Measurements from ENCODE around the gene SMIM7. TPM values are rescaled to one million over a fixed set of nuclear protein-coding genes. Genes with fewer than 3 reads are reported as not detected.
A peak's percentile ranks its signal among the peaks of the same experiment; 100 is the strongest.

Gene SMIM7
- total RNA-seq, 1 experiment from 2014 or later, result 69.3 TPM

DNA sequence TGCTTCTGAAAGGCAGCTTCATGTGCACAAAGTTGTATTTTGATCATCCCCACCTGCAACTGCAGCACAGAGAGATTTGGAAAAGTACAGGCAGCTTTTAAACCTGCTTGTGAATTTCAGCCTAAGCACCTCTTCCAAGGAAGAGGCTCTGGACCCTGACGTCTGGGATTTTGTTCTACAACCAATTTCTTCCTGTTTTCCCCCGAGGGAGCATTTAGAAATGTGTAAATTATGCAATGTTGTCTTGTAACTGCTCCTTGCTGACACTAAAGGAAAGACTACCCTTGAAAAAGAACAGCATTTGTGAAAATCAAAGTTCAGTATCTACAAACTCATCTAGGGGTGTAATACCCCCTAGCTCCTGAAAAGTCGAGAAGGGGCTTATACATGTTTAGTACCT lies 47.3 kb downstream of the SMIM7 start:
- DNase-seq (ENCODE audit: unreplicated experiment), result peak; percentile 20
- CTCF ChIA-PET, result interaction anchor here (0.6 to 2.7 kb wide), 3 partner anchors 12 to 32 kb away, joined by 3 to 9 read pairs (median 6); no protein-coding TSS in a partner anchor
- POLR2A ChIA-PET, result interaction anchor here (1.2 to 1.5 kb wide), 3 partner anchors 24 to 40 kb away, joined by 3 to 5 read pairs (median 4); partner anchors contain the start of gene SLC35E1
- H3K27me3 Mint-ChIP-seq (ENCODE audit: insufficient read depth, unreplicated experiment), result no peaks in the 10 kb centered on the region
- BruUV-seq (replicated peaks), result no TSS peak
- TF ChIP-seq, protein P1, sequence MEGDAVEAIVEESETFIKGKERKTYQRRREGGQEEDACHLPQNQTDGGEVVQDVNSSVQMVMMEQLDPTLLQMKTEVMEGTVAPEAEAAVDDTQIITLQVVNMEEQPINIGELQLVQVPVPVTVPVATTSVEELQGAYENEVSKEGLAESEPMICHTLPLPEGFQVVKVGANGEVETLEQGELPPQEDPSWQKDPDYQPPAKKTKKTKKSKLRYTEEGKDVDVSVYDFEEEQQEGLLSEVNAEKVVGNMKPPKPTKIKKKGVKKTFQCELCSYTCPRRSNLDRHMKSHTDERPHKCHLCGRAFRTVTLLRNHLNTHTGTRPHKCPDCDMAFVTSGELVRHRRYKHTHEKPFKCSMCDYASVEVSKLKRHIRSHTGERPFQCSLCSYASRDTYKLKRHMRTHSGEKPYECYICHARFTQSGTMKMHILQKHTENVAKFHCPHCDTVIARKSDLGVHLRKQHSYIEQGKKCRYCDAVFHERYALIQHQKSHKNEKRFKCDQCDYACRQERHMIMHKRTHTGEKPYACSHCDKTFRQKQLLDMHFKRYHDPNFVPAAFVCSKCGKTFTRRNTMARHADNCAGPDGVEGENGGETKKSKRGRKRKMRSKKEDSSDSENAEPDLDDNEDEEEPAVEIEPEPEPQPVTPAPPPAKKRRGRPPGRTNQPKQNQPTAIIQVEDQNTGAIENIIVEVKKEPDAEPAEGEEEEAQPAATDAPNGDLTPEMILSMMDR (IDR thresholded peaks at IDR 0.05; ENCODE audit: unreplicated experiment), result no peak
- H3K4me1 Mint-ChIP-seq (ENCODE audit: insufficient read depth, unreplicated experiment), result peaks cover 46% of the 10 kb centered on the region
- H3K9me3 Mint-ChIP-seq (ENCODE audit: unreplicated experiment), result no peaks in the 10 kb centered on the region
- no peak overlapping the region for H3K4me3 Mint-ChIP-seq (ENCODE audit: unreplicated experiment)
- no peaks in the 10 kb centered on the region for H3K36me3 Mint-ChIP-seq (ENCODE audit: insufficient read depth, unreplicated experiment)
- intact Hi-C loops (cut with micrococcal nuclease), result no loop called here
- H3K27ac Mint-ChIP-seq (ENCODE audit: low read depth, unreplicated experiment), result peak overlapping the region; percentile 46

DNA sequence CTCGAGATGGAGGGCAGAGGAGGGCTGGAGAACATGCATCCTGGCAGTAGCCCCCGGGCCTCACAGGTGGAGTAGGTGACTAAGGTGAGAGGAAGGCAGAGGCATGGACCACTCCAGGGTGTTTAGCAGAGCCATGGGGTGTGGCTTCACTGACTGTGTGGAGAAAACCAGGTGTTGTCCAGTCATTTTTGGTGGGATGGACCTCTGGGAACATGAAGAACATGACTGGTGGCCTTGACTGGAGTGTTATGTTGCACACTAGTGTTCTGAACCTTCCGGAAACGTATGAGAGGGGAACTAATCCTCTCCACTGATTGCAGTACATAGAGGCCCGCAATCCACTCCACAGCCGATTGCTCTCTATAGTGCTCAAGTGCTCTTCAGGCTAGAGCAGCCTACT lies 48.8 kb downstream of the SMIM7 start:
- Mint-ChIP-seq H3K27ac (ENCODE audit: low read depth, unreplicated experiment) (peak overlapping the region; percentile 24), H3K36me3 (ENCODE audit: insufficient read depth, unreplicated experiment) (peaks cover 4% of the 10 kb centered on the region), H3K9me3 (ENCODE audit: unreplicated experiment) (no peaks in the 10 kb centered on the region), H3K27me3 (ENCODE audit: insufficient read depth, unreplicated experiment) (no peaks in the 10 kb centered on the region), H3K4me1 (ENCODE audit: insufficient read depth, unreplicated experiment) (peaks cover 42% of the 10 kb centered on the region), H3K4me3 (ENCODE audit: unreplicated experiment) (no peak overlapping the region)
- DNase-seq (ENCODE audit: unreplicated experiment), result no peak
- ChIA-PET CTCF (interaction anchor here (2.7 kb wide), 1 partner anchor 13 kb away, joined by 9 read pairs; no protein-coding TSS in a partner anchor), POLR2A (no interaction called here)
- TF ChIP-seq, protein P1 (IDR thresholded peaks at IDR 0.05; ENCODE audit: unreplicated experiment), result no peak
- BruUV-seq (replicated peaks), result no TSS peak
- intact Hi-C loops (cut with micrococcal nuclease), result no loop called here

DNA sequence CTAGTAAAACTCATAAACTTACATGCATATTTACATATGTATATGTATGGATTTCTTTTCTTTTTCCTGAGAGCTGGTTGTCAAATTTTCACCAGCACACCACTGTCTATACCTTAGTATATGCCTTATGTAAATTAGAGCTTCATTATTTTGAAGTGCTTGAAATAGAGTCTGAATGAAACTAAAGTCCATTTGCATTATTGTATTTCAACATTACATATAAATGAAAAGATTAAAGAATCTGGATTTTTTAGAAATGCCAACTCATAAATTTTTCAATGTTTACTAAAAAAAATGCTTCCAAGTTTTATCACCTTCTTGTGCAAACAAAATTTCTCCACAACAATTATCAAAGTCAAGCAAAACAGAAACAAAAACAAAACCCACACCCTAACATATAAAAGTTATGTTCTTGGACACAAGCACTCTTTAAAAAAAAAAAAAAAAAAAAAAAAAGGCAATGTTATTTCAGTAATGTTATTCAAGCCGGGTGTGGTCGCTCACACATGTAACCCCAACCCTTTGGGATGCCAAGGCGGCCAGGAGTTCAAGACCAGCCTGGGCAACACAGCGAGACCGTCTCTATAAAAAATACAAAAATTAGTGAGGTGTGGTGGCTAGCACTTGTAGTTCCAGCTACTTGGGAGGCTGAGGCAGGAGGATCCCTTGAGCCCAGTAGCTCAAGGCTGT lies 50.3 kb downstream of the SMIM7 start:
- no peak for DNase-seq (ENCODE audit: unreplicated experiment)
- POLR2A ChIA-PET, result interaction anchor here (0.6 to 2.1 kb wide), 9 partner anchors 9 to 50 kb away, joined by 3 to 13 read pairs (median 4); partner anchors contain the start of genes MED26, SLC35E1, SMIM7 and TMEM38A
- intact Hi-C loops (cut with micrococcal nuclease), result no loop called here
- no TSS peak for BruUV-seq (replicated peaks)
- H3K27me3 Mint-ChIP-seq (ENCODE audit: insufficient read depth, unreplicated experiment), result no peaks in the 10 kb centered on the region
- no peak overlapping the region for H3K4me3 Mint-ChIP-seq (ENCODE audit: unreplicated experiment)
- H3K9me3 Mint-ChIP-seq (ENCODE audit: unreplicated experiment), result no peaks in the 10 kb centered on the region
- CTCF ChIA-PET, result interaction anchor here (0.7 kb wide), 1 partner anchor 378 kb away, joined by 3 read pairs; no protein-coding TSS in a partner anchor
- peaks cover 41% of the 10 kb centered on the region for H3K4me1 Mint-ChIP-seq (ENCODE audit: insufficient read depth, unreplicated experiment)
- TF ChIP-seq, protein P1 (IDR thresholded peaks at IDR 0.05; ENCODE audit: unreplicated experiment), result no peak
- H3K27ac Mint-ChIP-seq (ENCODE audit: low read depth, unreplicated experiment), result peak overlapping the region; percentile 74
- peaks cover 6% of the 10 kb centered on the region for H3K36me3 Mint-ChIP-seq (ENCODE audit: insufficient read depth, unreplicated experiment)

DNA sequence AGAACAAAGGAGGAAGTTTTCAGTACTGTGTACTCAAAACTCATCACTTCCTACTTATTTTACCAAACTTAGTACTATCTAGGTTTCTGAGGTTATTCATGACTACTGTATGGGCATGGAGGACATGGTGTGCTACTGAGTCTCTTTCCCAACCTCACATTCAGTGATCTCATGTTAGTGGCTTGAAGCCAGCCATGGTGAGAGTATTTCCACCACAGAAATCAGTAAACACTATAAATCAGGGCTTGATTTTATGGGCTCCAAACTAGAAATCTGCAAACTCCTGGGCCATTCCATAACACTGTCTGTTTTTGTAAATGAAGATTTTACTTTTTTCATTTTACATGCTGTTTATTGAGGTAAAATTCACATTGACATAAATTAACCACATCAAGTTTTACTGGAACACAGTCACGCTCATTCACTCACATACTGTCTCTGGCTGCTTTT lies 51.6 kb downstream of the SMIM7 start:
- Mint-ChIP-seq H3K27me3 (ENCODE audit: insufficient read depth, unreplicated experiment) (no peaks in the 10 kb centered on the region), H3K27ac (ENCODE audit: low read depth, unreplicated experiment) (peak overlapping the region; percentile 74), H3K4me3 (ENCODE audit: unreplicated experiment) (peak overlapping the region; percentile 1), H3K4me1 (ENCODE audit: insufficient read depth, unreplicated experiment) (peaks cover 40% of the 10 kb centered on the region), H3K36me3 (ENCODE audit: insufficient read depth, unreplicated experiment) (peaks cover 13% of the 10 kb centered on the region), H3K9me3 (ENCODE audit: unreplicated experiment) (no peaks in the 10 kb centered on the region)
- BruUV-seq (replicated peaks), result no TSS peak
- TF ChIP-seq, protein P1 (IDR thresholded peaks at IDR 0.05; ENCODE audit: unreplicated experiment), result no peak
- DNase-seq (ENCODE audit: unreplicated experiment), result peak; percentile 69
- intact Hi-C loops (cut with micrococcal nuclease), result no loop called here
- CTCF ChIA-PET, result interaction anchor here (0.7 to 1.3 kb wide), 3 partner anchors 24 to 329 kb away, joined by 3 to 5 read pairs (median 3); no protein-coding TSS in a partner anchor
- POLR2A ChIA-PET, result interaction anchor here (0.7 to 3.7 kb wide), 9 partner anchors 10 to 67 kb away, joined by 3 to 13 read pairs (median 4); partner anchors contain the start of genes MED26 and TMEM38A
